Measurements from ENCODE around the gene ITSN1.

- TF ChIP-seq NFIC (IDR thresholded peaks at IDR 0.05) = no peak
- TF ChIP-seq MAX (IDR thresholded peaks at IDR 0.05) = no peak
- TF ChIP-seq REST (IDR thresholded peaks at IDR 0.05; ENCODE audit: low read depth) = no peak
- TF ChIP-seq RAD21 (IDR thresholded peaks at IDR 0.05; ENCODE audit: low read depth) = no peak
- no peak for TF ChIP-seq TAF1 (IDR thresholded peaks at IDR 0.05; ENCODE audit: low read depth)
- TF ChIP-seq YY1 (IDR thresholded peaks at IDR 0.05; ENCODE audit: low read depth) = no peak
- no peak for TF ChIP-seq FOXM1 (IDR thresholded peaks at IDR 0.05; ENCODE audit: borderline replicate concordance, low read depth)
- no peak for TF ChIP-seq CEBPB (IDR thresholded peaks at IDR 0.05)
Measured at GRCh38 chr21:33820230-33820770, 178.0 kb downstream of the ITSN1 start.

Measured in Ishikawa (cell line).